Measurements from ENCODE around the gene CDC42EP2.

Gene CDC42EP2

GRCh38 chr11:65314501-65315203, at the start of gene CDC42EP2:
Gene CDC42EP2, plus strand, starts transcription at chr11:65314866. Its CDS starts 6,033 bp downstream, at chr11:65320899.
- Histone ChIP-seq H3K9me3 (ENCODE audit: control insufficient read depth in 2 of 2, low read length in 2 of 2) (no peaks in the 10 kb centered on the region), H3K27me3 (ENCODE audit: control insufficient read depth in 1 of 2, insufficient read depth in 2 of 2, low read length in 2 of 2) (no peaks in the 10 kb centered on the region), H3K36me3 (ENCODE audit: control insufficient read depth in 2 of 2, insufficient read depth in 2 of 2, low read length in 2 of 2) (no peaks in the 10 kb centered on the region), H3K9ac (ENCODE audit: low read length in 2 of 2) (peak within 1 kb of the TSS; percentile 84 to 87), H3K4me3 (ENCODE audit: low read length in 2 of 2) (peak within 1 kb of the TSS; percentile 86 to 95), H3K27ac (ENCODE audit: low read length) (peak within 1 kb of the TSS; percentile 88), H3K4me1 (ENCODE audit: control insufficient read depth, insufficient read depth, low read length) (peaks cover 52% of the 10 kb centered on the region)

GRCh38 chr11:65266210-65266609, 48.5 kb upstream of the CDC42EP2 start:
- no peak overlapping the region for H3K27ac ChIP-seq (ENCODE audit: low read length)
- H3K4me3 ChIP-seq (ENCODE audit: low read length in 2 of 2): no peak overlapping the region
- no peaks in the 10 kb centered on the region for H3K9me3 ChIP-seq (ENCODE audit: control insufficient read depth in 2 of 2, low read length in 2 of 2)
- no peaks in the 10 kb centered on the region for H3K27me3 ChIP-seq (ENCODE audit: control insufficient read depth in 1 of 2, insufficient read depth in 2 of 2, low read length in 2 of 2)
- peaks cover 16% of the 10 kb centered on the region for H3K4me1 ChIP-seq (ENCODE audit: control insufficient read depth, insufficient read depth, low read length)
- peaks cover 4 to 7% of the 10 kb centered on the region in 2 donors for H3K36me3 ChIP-seq (ENCODE audit: control insufficient read depth in 2 of 2, insufficient read depth in 2 of 2, low read length in 2 of 2)
- no peak overlapping the region for H3K9ac ChIP-seq (ENCODE audit: low read length in 2 of 2)

GRCh38 chr11:65274735-65275682, 39.7 kb upstream of the CDC42EP2 start:
- Histone ChIP-seq H3K36me3 (ENCODE audit: control insufficient read depth in 2 of 2, insufficient read depth in 2 of 2, low read length in 2 of 2) (peaks cover 4 to 7% of the 10 kb centered on the region in 2 donors), H3K4me1 (ENCODE audit: control insufficient read depth, insufficient read depth, low read length) (no peaks in the 10 kb centered on the region), H3K27ac (ENCODE audit: low read length) (no peak overlapping the region), H3K9ac (ENCODE audit: low read length in 2 of 2) (no peak overlapping the region), H3K27me3 (ENCODE audit: control insufficient read depth in 1 of 2, insufficient read depth in 2 of 2, low read length in 2 of 2) (no peaks in the 10 kb centered on the region), H3K4me3 (ENCODE audit: low read length in 2 of 2) (peak overlapping the region in 1 of 2 donors; percentile 17), H3K9me3 (ENCODE audit: control insufficient read depth in 2 of 2, low read length in 2 of 2) (no peaks in the 10 kb centered on the region)

- Histone ChIP-seq H3K9me3 (ENCODE audit: control insufficient read depth in 2 of 2, low read length in 2 of 2) (no peaks in the 10 kb centered on the region), H3K27ac (ENCODE audit: low read length) (no peak overlapping the region), H3K36me3 (ENCODE audit: control insufficient read depth in 2 of 2, insufficient read depth in 2 of 2, low read length in 2 of 2) (peaks cover 2 to 4% of the 10 kb centered on the region in 2 donors), H3K9ac (ENCODE audit: low read length in 2 of 2) (no peak overlapping the region), H3K4me3 (ENCODE audit: low read length in 2 of 2) (no peak overlapping the region), H3K27me3 (ENCODE audit: control insufficient read depth in 1 of 2, insufficient read depth in 2 of 2, low read length in 2 of 2) (no peaks in the 10 kb centered on the region), H3K4me1 (ENCODE audit: control insufficient read depth, insufficient read depth, low read length) (peaks cover 2% of the 10 kb centered on the region)
Measured at GRCh38 chr11:65275906-65276305, 38.8 kb upstream of the CDC42EP2 start.

GRCh38 chr11:65277631-65278277, 36.9 kb upstream of the CDC42EP2 start:
- Histone ChIP-seq H3K4me3 (ENCODE audit: low read length in 2 of 2) (no peak overlapping the region), H3K27ac (ENCODE audit: low read length) (no peak overlapping the region), H3K9ac (ENCODE audit: low read length in 2 of 2) (no peak overlapping the region), H3K9me3 (ENCODE audit: control insufficient read depth in 2 of 2, low read length in 2 of 2) (no peaks in the 10 kb centered on the region), H3K27me3 (ENCODE audit: control insufficient read depth in 1 of 2, insufficient read depth in 2 of 2, low read length in 2 of 2) (no peaks in the 10 kb centered on the region), H3K36me3 (ENCODE audit: control insufficient read depth in 2 of 2, insufficient read depth in 2 of 2, low read length in 2 of 2) (peaks cover 11 to 14% of the 10 kb centered on the region in 2 donors), H3K4me1 (ENCODE audit: control insufficient read depth, insufficient read depth, low read length) (peaks cover 2% of the 10 kb centered on the region)

GRCh38 chr11:65278356-65278755, 36.3 kb upstream of the CDC42EP2 start:
- Histone ChIP-seq H3K4me1 (ENCODE audit: control insufficient read depth, insufficient read depth, low read length) (peaks cover 2% of the 10 kb centered on the region), H3K4me3 (ENCODE audit: low read length in 2 of 2) (no peak overlapping the region), H3K27ac (ENCODE audit: low read length) (no peak overlapping the region), H3K9ac (ENCODE audit: low read length in 2 of 2) (no peak overlapping the region), H3K27me3 (ENCODE audit: control insufficient read depth in 1 of 2, insufficient read depth in 2 of 2, low read length in 2 of 2) (no peaks in the 10 kb centered on the region), H3K36me3 (ENCODE audit: control insufficient read depth in 2 of 2, insufficient read depth in 2 of 2, low read length in 2 of 2) (peaks cover 11 to 17% of the 10 kb centered on the region in 2 donors), H3K9me3 (ENCODE audit: control insufficient read depth in 2 of 2, low read length in 2 of 2) (no peaks in the 10 kb centered on the region)

GRCh38 chr11:65279279-65279678, 35.4 kb upstream of the CDC42EP2 start:
- H3K27ac ChIP-seq (ENCODE audit: low read length): no peak overlapping the region
- no peaks in the 10 kb centered on the region for H3K27me3 ChIP-seq (ENCODE audit: control insufficient read depth in 1 of 2, insufficient read depth in 2 of 2, low read length in 2 of 2)
- H3K9me3 ChIP-seq (ENCODE audit: control insufficient read depth in 2 of 2, low read length in 2 of 2): no peaks in the 10 kb centered on the region
- peaks cover 11 to 17% of the 10 kb centered on the region in 2 donors for H3K36me3 ChIP-seq (ENCODE audit: control insufficient read depth in 2 of 2, insufficient read depth in 2 of 2, low read length in 2 of 2)
- H3K4me1 ChIP-seq (ENCODE audit: control insufficient read depth, insufficient read depth, low read length): peaks cover 2% of the 10 kb centered on the region
- H3K4me3 ChIP-seq (ENCODE audit: low read length in 2 of 2): no peak overlapping the region
- H3K9ac ChIP-seq (ENCODE audit: low read length in 2 of 2): no peak overlapping the region

GRCh38 chr11:65279741-65280440, 34.8 kb upstream of the CDC42EP2 start:
- H3K27me3 ChIP-seq (ENCODE audit: control insufficient read depth in 1 of 2, insufficient read depth in 2 of 2, low read length in 2 of 2): no peaks in the 10 kb centered on the region
- peaks cover 11 to 17% of the 10 kb centered on the region in 2 donors for H3K36me3 ChIP-seq (ENCODE audit: control insufficient read depth in 2 of 2, insufficient read depth in 2 of 2, low read length in 2 of 2)
- H3K9me3 ChIP-seq (ENCODE audit: control insufficient read depth in 2 of 2, low read length in 2 of 2): no peaks in the 10 kb centered on the region
- H3K9ac ChIP-seq (ENCODE audit: low read length in 2 of 2): no peak overlapping the region
- no peak overlapping the region for H3K4me3 ChIP-seq (ENCODE audit: low read length in 2 of 2)
- peaks cover 2% of the 10 kb centered on the region for H3K4me1 ChIP-seq (ENCODE audit: control insufficient read depth, insufficient read depth, low read length)
- H3K27ac ChIP-seq (ENCODE audit: low read length): no peak overlapping the region

GRCh38 chr11:65280646-65281045, 34.0 kb upstream of the CDC42EP2 start:
- Histone ChIP-seq H3K9me3 (ENCODE audit: control insufficient read depth in 2 of 2, low read length in 2 of 2) (no peaks in the 10 kb centered on the region), H3K4me1 (ENCODE audit: control insufficient read depth, insufficient read depth, low read length) (peaks cover 2% of the 10 kb centered on the region), H3K4me3 (ENCODE audit: low read length in 2 of 2) (no peak overlapping the region), H3K9ac (ENCODE audit: low read length in 2 of 2) (no peak overlapping the region), H3K27me3 (ENCODE audit: control insufficient read depth in 1 of 2, insufficient read depth in 2 of 2, low read length in 2 of 2) (no peaks in the 10 kb centered on the region), H3K27ac (ENCODE audit: low read length) (no peak overlapping the region), H3K36me3 (ENCODE audit: control insufficient read depth in 2 of 2, insufficient read depth in 2 of 2, low read length in 2 of 2) (peaks cover 11 to 17% of the 10 kb centered on the region in 2 donors)

GRCh38 chr11:65286686-65287085, 28.0 kb upstream of the CDC42EP2 start:
- Histone ChIP-seq H3K36me3 (ENCODE audit: control insufficient read depth in 2 of 2, insufficient read depth in 2 of 2, low read length in 2 of 2) (peaks cover 7 to 13% of the 10 kb centered on the region in 2 donors), H3K9me3 (ENCODE audit: control insufficient read depth in 2 of 2, low read length in 2 of 2) (no peaks in the 10 kb centered on the region), H3K27me3 (ENCODE audit: control insufficient read depth in 1 of 2, insufficient read depth in 2 of 2, low read length in 2 of 2) (no peaks in the 10 kb centered on the region), H3K9ac (ENCODE audit: low read length in 2 of 2) (no peak overlapping the region), H3K4me3 (ENCODE audit: low read length in 2 of 2) (no peak overlapping the region), H3K27ac (ENCODE audit: low read length) (no peak overlapping the region), H3K4me1 (ENCODE audit: control insufficient read depth, insufficient read depth, low read length) (peaks cover 13% of the 10 kb centered on the region)

Data from stomach smooth muscle (tissue), 2 donors.